ENCODE results near the gene EEIG2.

EEIG2 gene

DNA sequence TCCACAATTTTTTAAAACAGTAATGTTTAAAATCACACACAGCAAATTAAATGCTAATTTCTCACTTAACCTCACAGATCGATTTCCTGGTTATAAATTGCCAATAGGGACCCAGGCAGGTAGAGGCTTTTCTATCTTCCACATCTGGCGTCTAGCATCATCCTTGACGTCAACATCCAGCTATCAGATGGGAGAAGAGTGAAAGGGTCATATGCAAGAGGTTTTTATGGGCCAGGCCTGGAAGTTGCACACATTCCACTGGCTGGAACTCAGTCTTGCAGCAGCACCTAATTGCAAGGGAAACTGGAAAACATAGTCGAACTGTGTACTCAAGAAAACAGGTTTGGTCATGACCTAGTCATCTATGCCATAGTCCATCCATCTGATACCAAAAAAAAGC, 6.0 kb upstream of the EEIG2 start:
- H3K27ac ChIP-seq (ENCODE audit: low read length): no peak overlapping the region
- H3K9ac ChIP-seq (ENCODE audit: low read length): no peak overlapping the region
- peaks cover 11% of the 10 kb centered on the region for H3K4me1 ChIP-seq (ENCODE audit: control insufficient read depth, low read depth, low read length)
- no peaks in the 10 kb centered on the region for H3K9me3 ChIP-seq (ENCODE audit: control insufficient read depth, low read depth, low read length)
- H3K4me3 ChIP-seq (ENCODE audit: low read length): no peak overlapping the region
- H3K27me3 ChIP-seq (ENCODE audit: control insufficient read depth, insufficient read depth, low read length): no peaks in the 10 kb centered on the region
- H3K36me3 ChIP-seq (ENCODE audit: control insufficient read depth, low read depth, low read length): no peaks in the 10 kb centered on the region

DNA sequence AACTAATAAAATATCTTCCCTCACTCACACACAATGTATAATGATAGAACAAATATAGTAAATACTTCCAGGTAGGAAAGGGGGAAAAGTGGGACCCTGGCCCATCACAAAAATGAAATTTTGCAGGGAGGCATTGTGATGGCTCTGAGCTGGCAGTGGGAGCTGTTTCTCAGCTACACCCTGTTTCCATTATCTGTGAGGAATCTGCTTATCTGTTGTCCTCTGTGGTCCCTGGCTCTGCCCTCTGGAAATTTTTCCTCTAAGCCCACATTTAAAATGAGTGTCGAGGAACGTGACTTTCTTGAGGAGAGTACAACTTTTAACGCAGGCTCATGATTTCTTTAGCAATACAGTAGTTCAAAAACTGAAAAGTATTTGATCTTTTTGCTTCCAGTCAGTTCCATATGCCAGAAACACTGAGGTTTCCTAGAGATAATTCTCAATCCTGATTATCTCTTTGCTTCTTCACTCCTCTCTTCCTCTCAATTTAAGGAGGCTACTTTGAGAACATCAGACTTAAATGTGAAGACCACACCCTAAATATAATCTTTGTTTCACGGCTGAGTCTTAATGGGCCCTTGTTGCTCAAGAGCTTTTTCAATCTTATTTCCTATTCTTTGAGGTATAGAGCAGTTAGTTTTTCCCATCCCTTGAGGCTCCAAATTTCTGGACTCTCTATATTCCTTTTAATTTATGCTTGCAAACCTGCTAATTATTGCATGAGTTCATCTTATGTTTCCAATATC, 5.0 kb upstream of the EEIG2 start:
- H3K27ac ChIP-seq (ENCODE audit: low read length): no peak overlapping the region
- no peaks in the 10 kb centered on the region for H3K27me3 ChIP-seq (ENCODE audit: control insufficient read depth, insufficient read depth, low read length)

DNA sequence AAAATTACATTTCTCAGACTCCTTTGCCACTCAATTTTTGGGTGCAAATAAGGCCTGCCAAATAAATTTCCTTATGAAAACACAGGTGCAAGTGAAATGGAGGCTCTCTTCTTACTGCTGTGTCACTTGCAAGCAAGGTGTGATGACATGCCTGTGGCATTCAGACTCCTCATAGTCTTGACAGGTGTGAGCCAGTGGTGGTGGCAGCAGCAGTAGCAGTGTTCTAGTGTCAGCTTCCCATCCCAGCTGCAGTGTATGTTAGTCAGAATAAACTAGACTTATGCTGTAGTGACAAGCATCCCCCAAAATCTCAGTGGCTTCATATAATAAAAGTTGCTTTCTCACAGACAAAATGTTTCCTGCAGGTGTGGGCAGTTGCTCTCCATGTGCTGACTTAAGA, 3.8 kb upstream of the EEIG2 start:
- H3K4me1 ChIP-seq (ENCODE audit: control insufficient read depth, low read depth, low read length): peaks cover 17% of the 10 kb centered on the region
- no peak overlapping the region for H3K27ac ChIP-seq (ENCODE audit: low read length)
- H3K9ac ChIP-seq (ENCODE audit: low read length): no peak overlapping the region
- no peaks in the 10 kb centered on the region for H3K9me3 ChIP-seq (ENCODE audit: control insufficient read depth, low read depth, low read length)
- H3K27me3 ChIP-seq (ENCODE audit: control insufficient read depth, insufficient read depth, low read length): no peaks in the 10 kb centered on the region
- H3K4me3 ChIP-seq (ENCODE audit: low read length): no peak overlapping the region
- no peaks in the 10 kb centered on the region for H3K36me3 ChIP-seq (ENCODE audit: control insufficient read depth, low read depth, low read length)

More for the DNA sequence above, 5.0 kb upstream of the EEIG2 start:
- Histone ChIP-seq H3K36me3 (ENCODE audit: control insufficient read depth, low read depth, low read length) (no peaks in the 10 kb centered on the region), H3K4me1 (ENCODE audit: control insufficient read depth, low read depth, low read length) (peaks cover 17% of the 10 kb centered on the region), H3K4me3 (ENCODE audit: low read length) (no peak overlapping the region), H3K9ac (ENCODE audit: low read length) (no peak overlapping the region), H3K9me3 (ENCODE audit: control insufficient read depth, low read depth, low read length) (no peaks in the 10 kb centered on the region)

DNA sequence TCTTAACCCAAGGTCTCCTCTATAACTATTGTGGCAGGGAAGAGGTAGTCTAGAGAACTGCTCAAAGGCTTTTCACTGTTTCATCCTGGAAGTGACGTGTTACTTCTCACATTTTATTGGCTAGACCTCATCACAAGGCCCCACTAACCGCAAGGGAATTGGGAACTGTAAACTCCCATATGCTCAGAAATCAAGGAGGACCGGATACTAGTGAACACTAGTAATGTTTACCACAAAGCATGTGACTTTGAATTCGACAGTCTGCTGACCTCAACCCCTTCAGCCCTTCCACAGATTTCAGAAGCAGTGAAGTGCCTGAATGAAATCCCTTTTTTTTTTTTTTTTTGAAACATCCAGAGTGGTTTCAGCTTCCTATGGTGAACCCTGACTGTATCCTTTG, 3.4 kb upstream of the EEIG2 start:
- H3K9ac ChIP-seq (ENCODE audit: low read length): no peak overlapping the region
- no peaks in the 10 kb centered on the region for H3K9me3 ChIP-seq (ENCODE audit: control insufficient read depth, low read depth, low read length)
- H3K4me3 ChIP-seq (ENCODE audit: low read length): no peak overlapping the region
- H3K36me3 ChIP-seq (ENCODE audit: control insufficient read depth, low read depth, low read length): no peaks in the 10 kb centered on the region
- peaks cover 19% of the 10 kb centered on the region for H3K4me1 ChIP-seq (ENCODE audit: control insufficient read depth, low read depth, low read length)
- H3K27me3 ChIP-seq (ENCODE audit: control insufficient read depth, insufficient read depth, low read length): no peaks in the 10 kb centered on the region
- no peak overlapping the region for H3K27ac ChIP-seq (ENCODE audit: low read length)

DNA sequence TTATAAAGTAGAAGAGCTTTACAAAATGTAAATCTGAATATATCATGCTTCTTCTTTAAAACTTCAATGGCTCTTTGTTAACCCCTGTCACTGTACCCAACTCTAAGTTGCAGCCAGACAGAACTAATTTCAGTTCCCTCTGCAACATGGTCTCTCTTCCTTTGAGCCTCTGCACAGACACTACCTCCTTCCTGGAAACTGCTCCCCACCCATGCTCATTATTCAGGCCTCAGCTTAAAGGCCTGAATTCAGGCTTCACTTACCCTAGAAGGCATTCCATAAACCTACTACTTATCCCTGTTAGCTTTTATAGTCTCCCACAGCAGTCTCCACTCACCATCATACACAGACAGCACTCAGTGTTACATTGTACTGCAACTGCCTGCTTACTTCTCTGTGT, 2.6 kb upstream of the EEIG2 start:
- Histone ChIP-seq H3K27me3 (ENCODE audit: control insufficient read depth, insufficient read depth, low read length) (no peaks in the 10 kb centered on the region), H3K27ac (ENCODE audit: low read length) (no peak overlapping the region), H3K9ac (ENCODE audit: low read length) (no peak overlapping the region), H3K36me3 (ENCODE audit: control insufficient read depth, low read depth, low read length) (no peaks in the 10 kb centered on the region), H3K4me3 (ENCODE audit: low read length) (no peak overlapping the region), H3K9me3 (ENCODE audit: control insufficient read depth, low read depth, low read length) (no peaks in the 10 kb centered on the region), H3K4me1 (ENCODE audit: control insufficient read depth, low read depth, low read length) (peaks cover 24% of the 10 kb centered on the region)

DNA sequence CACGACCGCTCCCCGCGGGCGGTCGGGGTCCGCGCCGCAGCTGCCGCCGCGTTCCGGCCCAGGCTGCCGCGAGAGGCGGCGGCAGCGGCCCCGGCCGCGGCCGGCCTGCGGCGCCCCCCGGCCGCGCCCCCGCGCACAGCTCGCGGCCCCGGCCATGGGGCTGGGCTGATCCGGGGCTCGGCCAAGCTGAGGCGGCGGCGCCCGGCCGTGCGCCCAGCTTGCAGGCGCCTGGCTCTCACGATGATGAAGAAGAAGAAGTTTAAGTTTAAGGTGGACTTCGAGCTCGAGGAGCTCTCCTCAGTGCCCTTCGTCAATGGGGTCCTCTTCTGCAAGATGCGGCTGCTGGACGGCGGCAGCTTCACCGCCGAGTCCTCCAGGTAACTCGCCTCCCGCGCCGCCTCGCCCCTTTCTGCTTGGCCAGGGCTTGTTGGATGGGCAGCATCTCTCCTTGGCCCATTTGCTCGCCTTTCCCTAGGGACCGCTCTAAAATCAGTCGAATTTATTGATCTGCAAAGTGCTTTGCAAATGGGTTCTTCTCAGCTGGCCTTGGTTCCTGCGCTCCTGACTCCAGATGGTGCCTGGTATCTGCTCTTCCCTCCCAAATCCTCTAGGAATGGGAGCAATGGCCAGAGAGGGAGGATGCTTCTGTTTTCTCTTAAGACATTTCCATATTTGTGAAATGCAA, 431 bp downstream of the EEIG2 start:
- H3K27ac ChIP-seq (ENCODE audit: low read length): no peak overlapping the region
- peak overlapping the region; percentile 89 for H3K4me3 ChIP-seq (ENCODE audit: low read length)
- no peaks in the 10 kb centered on the region for H3K36me3 ChIP-seq (ENCODE audit: control insufficient read depth, low read depth, low read length)
- no peaks in the 10 kb centered on the region for H3K9me3 ChIP-seq (ENCODE audit: control insufficient read depth, low read depth, low read length)
- H3K4me1 ChIP-seq (ENCODE audit: control insufficient read depth, low read depth, low read length): peaks cover 30% of the 10 kb centered on the region
- peak overlapping the region; percentile 44 for H3K9ac ChIP-seq (ENCODE audit: low read length)
- H3K27me3 ChIP-seq (ENCODE audit: control insufficient read depth, insufficient read depth, low read length): no peaks in the 10 kb centered on the region

DNA sequence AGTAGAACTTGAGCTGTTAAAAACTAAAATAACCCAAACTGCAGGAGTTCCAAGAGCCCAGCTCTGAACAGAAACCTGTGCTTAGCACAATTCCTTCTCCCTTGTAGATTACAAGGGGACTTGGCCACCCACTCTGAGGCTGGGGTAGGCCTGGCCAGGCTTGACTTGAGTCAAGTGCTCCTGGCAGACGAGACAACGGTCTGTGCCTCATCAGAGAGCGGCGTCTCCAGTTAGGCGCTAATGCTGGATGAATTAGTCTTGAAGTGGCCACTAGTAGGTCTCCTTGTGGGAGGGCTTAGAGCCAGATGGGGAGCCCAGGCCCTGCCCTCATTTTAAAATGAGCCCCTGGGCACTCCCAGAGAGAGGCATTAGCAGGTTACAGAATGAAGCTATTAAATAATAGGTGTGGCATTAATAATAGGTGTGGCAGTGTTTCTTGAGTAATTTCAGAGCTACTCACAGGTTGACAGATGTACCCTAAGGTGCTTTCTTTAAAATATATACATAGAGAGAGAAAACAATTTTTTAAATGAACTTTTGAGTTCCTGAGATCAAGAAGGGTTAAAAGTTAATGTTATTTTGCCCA, 1.1 kb downstream of the EEIG2 start:
- peak overlapping the region; percentile 44 for H3K9ac ChIP-seq (ENCODE audit: low read length)
- H3K27me3 ChIP-seq (ENCODE audit: control insufficient read depth, insufficient read depth, low read length): no peaks in the 10 kb centered on the region
- H3K9me3 ChIP-seq (ENCODE audit: control insufficient read depth, low read depth, low read length): no peaks in the 10 kb centered on the region
- H3K27ac ChIP-seq (ENCODE audit: low read length): no peak overlapping the region
- H3K4me1 ChIP-seq (ENCODE audit: control insufficient read depth, low read depth, low read length): peaks cover 30% of the 10 kb centered on the region
- peak overlapping the region; percentile 89 for H3K4me3 ChIP-seq (ENCODE audit: low read length)
- no peaks in the 10 kb centered on the region for H3K36me3 ChIP-seq (ENCODE audit: control insufficient read depth, low read depth, low read length)

DNA sequence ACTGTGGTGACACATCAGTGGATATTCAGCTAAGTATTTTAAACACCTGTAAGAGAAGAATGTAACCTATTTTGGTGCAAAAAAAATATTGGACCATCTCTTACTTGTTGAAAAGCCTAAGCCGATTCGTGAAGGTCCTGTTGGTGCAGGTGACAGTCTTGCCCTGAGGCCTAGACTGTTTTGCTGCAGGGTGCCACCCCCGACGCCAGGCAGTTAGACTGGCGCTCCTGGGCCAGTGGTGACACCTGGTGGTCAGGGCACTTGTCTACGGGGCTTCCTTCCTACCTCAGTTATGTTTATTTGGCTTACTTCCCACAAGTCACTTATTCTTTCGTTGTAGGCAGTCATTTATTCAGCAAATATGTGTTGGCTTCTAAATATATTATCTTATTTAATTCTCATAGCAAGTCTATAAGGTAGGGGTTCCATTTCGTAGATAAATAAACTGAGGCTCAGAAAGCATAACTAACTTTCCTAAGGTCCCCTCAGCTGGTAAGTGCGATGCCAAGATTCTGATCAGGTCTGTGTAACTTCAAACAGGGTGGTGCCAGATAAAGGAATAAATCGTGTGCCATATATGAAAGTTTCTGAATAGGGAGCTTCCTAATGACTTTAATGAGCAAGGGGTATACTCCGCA, 1.9 kb downstream of the EEIG2 start:
- no peaks in the 10 kb centered on the region for H3K9me3 ChIP-seq (ENCODE audit: control insufficient read depth, low read depth, low read length)
- H3K4me3 ChIP-seq (ENCODE audit: low read length): peak overlapping the region; percentile 89
- no peak overlapping the region for H3K9ac ChIP-seq (ENCODE audit: low read length)
- no peak overlapping the region for H3K27ac ChIP-seq (ENCODE audit: low read length)
- peaks cover 30% of the 10 kb centered on the region for H3K4me1 ChIP-seq (ENCODE audit: control insufficient read depth, low read depth, low read length)
- no peaks in the 10 kb centered on the region for H3K27me3 ChIP-seq (ENCODE audit: control insufficient read depth, insufficient read depth, low read length)
- no peaks in the 10 kb centered on the region for H3K36me3 ChIP-seq (ENCODE audit: control insufficient read depth, low read depth, low read length)

DNA sequence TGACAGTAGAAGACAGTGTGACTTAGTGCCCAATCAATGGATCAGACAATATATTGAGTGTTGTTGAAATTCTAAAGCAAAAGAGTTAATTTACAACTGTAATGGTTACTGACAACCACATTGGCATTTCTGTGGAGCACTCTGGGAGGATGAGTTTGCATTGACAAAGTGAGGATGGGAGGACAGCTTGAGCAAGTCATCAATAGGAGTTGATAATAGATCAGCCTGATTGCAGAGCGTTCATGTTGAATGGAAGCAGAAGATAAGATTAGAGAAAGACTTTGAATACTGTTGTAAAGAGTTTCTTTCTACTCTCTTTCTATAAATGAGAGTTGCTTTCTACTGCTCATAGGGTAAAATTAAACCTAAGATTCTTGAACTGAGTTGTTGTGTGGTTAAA, 3.9 kb downstream of the EEIG2 start:
- Histone ChIP-seq H3K9me3 (ENCODE audit: control insufficient read depth, low read depth, low read length) (no peaks in the 10 kb centered on the region), H3K27ac (ENCODE audit: low read length) (no peak overlapping the region), H3K9ac (ENCODE audit: low read length) (no peak overlapping the region), H3K4me1 (ENCODE audit: control insufficient read depth, low read depth, low read length) (peaks cover 20% of the 10 kb centered on the region), H3K36me3 (ENCODE audit: control insufficient read depth, low read depth, low read length) (no peaks in the 10 kb centered on the region), H3K4me3 (ENCODE audit: low read length) (no peak overlapping the region), H3K27me3 (ENCODE audit: control insufficient read depth, insufficient read depth, low read length) (no peaks in the 10 kb centered on the region)

DNA sequence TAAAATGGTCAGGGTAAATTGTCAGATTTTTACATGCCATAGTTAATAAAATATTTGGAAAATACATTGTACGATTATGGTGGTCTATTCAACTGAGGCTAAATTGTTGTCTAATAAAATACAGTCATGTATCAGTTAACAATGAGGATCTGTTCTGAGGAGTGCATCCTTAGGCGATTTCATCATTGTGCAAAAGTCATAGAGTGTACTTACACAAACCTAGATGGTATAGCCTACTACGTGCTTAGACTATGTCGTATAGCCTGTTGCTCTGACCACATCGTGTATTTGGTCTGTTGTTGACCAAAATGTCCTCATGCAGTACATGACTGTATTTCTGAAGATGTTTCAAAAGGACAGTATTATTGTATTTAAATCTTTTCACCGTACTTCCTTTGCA, 5.2 kb downstream of the EEIG2 start:
- Histone ChIP-seq H3K9ac (ENCODE audit: low read length) (no peak overlapping the region), H3K4me3 (ENCODE audit: low read length) (no peak overlapping the region), H3K36me3 (ENCODE audit: control insufficient read depth, low read depth, low read length) (no peaks in the 10 kb centered on the region), H3K9me3 (ENCODE audit: control insufficient read depth, low read depth, low read length) (no peaks in the 10 kb centered on the region), H3K27ac (ENCODE audit: low read length) (no peak overlapping the region), H3K4me1 (ENCODE audit: control insufficient read depth, low read depth, low read length) (peaks cover 13% of the 10 kb centered on the region), H3K27me3 (ENCODE audit: control insufficient read depth, insufficient read depth, low read length) (no peaks in the 10 kb centered on the region)

DNA sequence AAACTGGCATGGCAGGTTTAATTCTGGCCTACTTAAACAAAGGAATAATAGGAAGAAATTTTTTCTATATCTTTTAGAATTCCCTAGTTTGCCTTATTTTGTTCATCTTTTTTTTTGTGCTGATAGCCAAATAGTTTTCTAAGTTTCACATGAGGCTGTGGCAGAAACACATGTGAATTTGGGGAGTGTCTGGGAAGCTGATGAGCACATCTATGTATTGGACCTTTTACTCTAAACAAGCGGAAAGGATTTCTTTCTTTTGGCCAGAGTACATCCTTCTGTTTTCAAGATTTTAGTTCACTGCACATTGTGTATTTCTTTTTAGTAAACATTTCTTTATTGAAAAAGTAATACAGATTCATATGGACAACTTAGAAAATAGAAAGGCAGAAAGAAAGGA, 5.6 kb downstream of the EEIG2 start:
- Histone ChIP-seq H3K4me3 (ENCODE audit: low read length) (no peak overlapping the region), H3K9ac (ENCODE audit: low read length) (no peak overlapping the region), H3K27me3 (ENCODE audit: control insufficient read depth, insufficient read depth, low read length) (no peaks in the 10 kb centered on the region), H3K4me1 (ENCODE audit: control insufficient read depth, low read depth, low read length) (peaks cover 13% of the 10 kb centered on the region), H3K27ac (ENCODE audit: low read length) (no peak overlapping the region), H3K36me3 (ENCODE audit: control insufficient read depth, low read depth, low read length) (no peaks in the 10 kb centered on the region), H3K9me3 (ENCODE audit: control insufficient read depth, low read depth, low read length) (no peaks in the 10 kb centered on the region)
